KOPT-K1 (cell line): ENCODE data around the gene PLEKHA8.

Source experiments
- H3K27ac ChIP-seq: fragments of 200-600 bp; sonication (generic); 2 replicates; pipeline ENCODE4 v1.5.1; 2016; ENCODE audit warnings: antibody characterized with exemption, mild to moderate bottlenecking, low read depth, low read length; ENCODE audit not compliant: poor library complexity, severe bottlenecking
- H3K36me3 ChIP-seq: fragments of 200-600 bp; sonication (generic); 2 replicates; pipeline ENCODE4 v1.5.1; 2017; ENCODE audit warnings: antibody characterized with exemption, mild to moderate bottlenecking, low read length, moderate library complexity; ENCODE audit not compliant: insufficient read depth
- H3K9me3 ChIP-seq: fragments of 200-600 bp; sonication (generic); 2 replicates; pipeline ENCODE4 v1.5.1; 2017; ENCODE audit warnings: antibody characterized with exemption, low read length, mild to moderate bottlenecking; ENCODE audit not compliant: insufficient read depth, poor library complexity, severe bottlenecking

Gene PLEKHA8

GRCh38 chr7:30133736-30134610, 105.8 kb downstream of the PLEKHA8 start:
- Histone ChIP-seq H3K27ac (peak overlapping the region; percentile 13), H3K9me3 (no peaks in the 10 kb centered on the region), H3K36me3 (no peaks in the 10 kb centered on the region)

GRCh38 chr7:30134611-30135300, 106.5 kb downstream of the PLEKHA8 start, which contains the start of gene MTURN:
MTURN (plus strand) TSS chr7:30134986; CDS start chr7:30135137, 151 bp downstream.
- Histone ChIP-seq H3K9me3 (no peaks in the 10 kb centered on the region), H3K27ac (peak within 1 kb of the TSS; percentile 13), H3K36me3 (no peaks in the 10 kb centered on the region)

GRCh38 chr7:30135301-30136116, 107.3 kb downstream of the PLEKHA8 start:
- Histone ChIP-seq H3K27ac (no peak overlapping the region), H3K36me3 (no peaks in the 10 kb centered on the region), H3K9me3 (no peaks in the 10 kb centered on the region)

- Histone ChIP-seq H3K36me3 (no peaks in the 10 kb centered on the region), H3K27ac (no peak overlapping the region), H3K9me3 (no peaks in the 10 kb centered on the region)
Observed at GRCh38 chr7:30136117-30136731, 108.0 kb downstream of the PLEKHA8 start.

GRCh38 chr7:30136743-30137485, 108.7 kb downstream of the PLEKHA8 start:
- no peaks in the 10 kb centered on the region for H3K9me3 ChIP-seq
- H3K27ac ChIP-seq = no peak overlapping the region
- H3K36me3 ChIP-seq = no peaks in the 10 kb centered on the region

- Histone ChIP-seq H3K27ac (no peak overlapping the region), H3K36me3 (no peaks in the 10 kb centered on the region), H3K9me3 (no peaks in the 10 kb centered on the region)
Observed at GRCh38 chr7:30139836-30140384, 111.7 kb downstream of the PLEKHA8 start.

GRCh38 chr7:30140456-30140855, 112.2 kb downstream of the PLEKHA8 start:
- H3K9me3 ChIP-seq = no peaks in the 10 kb centered on the region
- H3K36me3 ChIP-seq = no peaks in the 10 kb centered on the region
- no peak overlapping the region for H3K27ac ChIP-seq

GRCh38 chr7:30142710-30143109, 114.5 kb downstream of the PLEKHA8 start:
- Histone ChIP-seq H3K9me3 (no peaks in the 10 kb centered on the region), H3K27ac (peak overlapping the region; percentile 54), H3K36me3 (no peaks in the 10 kb centered on the region)

- H3K36me3 ChIP-seq = no peaks in the 10 kb centered on the region
- no peaks in the 10 kb centered on the region for H3K9me3 ChIP-seq
- peak overlapping the region; percentile 54 for H3K27ac ChIP-seq
Observed at GRCh38 chr7:30143748-30144251, 115.6 kb downstream of the PLEKHA8 start.

- Histone ChIP-seq H3K36me3 (no peaks in the 10 kb centered on the region), H3K9me3 (no peaks in the 10 kb centered on the region), H3K27ac (peak overlapping the region; percentile 54)
Observed at GRCh38 chr7:30144657-30145306, 116.6 kb downstream of the PLEKHA8 start.

GRCh38 chr7:30145426-30145970, 117.3 kb downstream of the PLEKHA8 start:
- Histone ChIP-seq H3K27ac (peak overlapping the region; percentile 54), H3K9me3 (no peaks in the 10 kb centered on the region), H3K36me3 (no peaks in the 10 kb centered on the region)

GRCh38 chr7:30146127-30146612, 118.0 kb downstream of the PLEKHA8 start:
- Histone ChIP-seq H3K9me3 (no peaks in the 10 kb centered on the region), H3K27ac (peak overlapping the region; percentile 54), H3K36me3 (no peaks in the 10 kb centered on the region)

GRCh38 chr7:30147223-30147622, 119.0 kb downstream of the PLEKHA8 start:
- no peaks in the 10 kb centered on the region for H3K36me3 ChIP-seq
- no peaks in the 10 kb centered on the region for H3K9me3 ChIP-seq
- peak overlapping the region; percentile 54 for H3K27ac ChIP-seq
